Esophagus muscularis mucosa (tissue), 4 donors: ENCODE results near the gene INSIG1.

Source experiments
- EP300 ChIP-seq: sonication (generic); formaldehyde crosslinking; IDR thresholded peaks from one replicate; pipeline ENCODE4 v1.6.1; 2017; ENCODE audit warnings: antibody characterized with exemption
- POLR2AphosphoS5 ChIP-seq, 2 donors: sonication (generic); formaldehyde crosslinking; IDR thresholded peaks; one replicate each; pipeline ENCODE4 v1.6.1; 2017; ENCODE audit warnings: antibody characterized with exemption in 2 of 2
- TF ChIP-seq, protein P1 (sequence below), 3 experiments: fragments of 200-600 bp in 2 of 3; fragments of 450-650 bp in 1 of 3; sonication (generic) in 2 of 3; IDR thresholded peaks; one replicate each; pipeline ENCODE4 v1.5.1; 2017 to 2019; ENCODE audit warnings: antibody characterized with exemption in 3 of 3, mild to moderate bottlenecking in 2 of 3, moderate library complexity in 1 of 3

DNA sequence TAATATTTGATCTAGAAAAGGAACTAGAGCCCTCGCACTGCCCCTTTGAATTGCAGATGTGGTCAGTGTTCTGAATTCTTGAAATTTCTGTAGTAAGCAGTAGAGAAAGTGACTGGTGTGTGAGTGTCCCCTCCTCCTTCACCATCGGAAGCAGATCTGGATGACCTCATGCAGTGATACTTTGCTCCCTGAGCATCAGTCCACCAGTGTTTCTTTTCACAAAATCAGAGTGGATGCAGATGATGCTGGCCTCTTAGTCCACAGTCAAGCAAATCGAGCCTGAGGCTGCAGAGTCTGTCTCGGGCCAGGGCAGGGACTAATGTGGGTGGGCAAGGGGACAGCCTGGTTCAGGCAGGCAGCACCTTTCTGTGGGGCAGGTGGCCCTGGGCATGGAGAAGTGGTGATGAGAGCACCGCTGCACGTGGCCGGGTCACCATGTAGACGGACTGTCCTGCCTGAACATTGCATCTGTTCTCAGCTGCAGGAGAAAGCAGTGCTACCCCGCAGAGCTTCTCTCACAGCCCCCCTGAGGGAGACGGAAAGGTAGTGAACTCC, 5.4 kb downstream of the INSIG1 start:
- TF ChIP-seq, protein P1, sequence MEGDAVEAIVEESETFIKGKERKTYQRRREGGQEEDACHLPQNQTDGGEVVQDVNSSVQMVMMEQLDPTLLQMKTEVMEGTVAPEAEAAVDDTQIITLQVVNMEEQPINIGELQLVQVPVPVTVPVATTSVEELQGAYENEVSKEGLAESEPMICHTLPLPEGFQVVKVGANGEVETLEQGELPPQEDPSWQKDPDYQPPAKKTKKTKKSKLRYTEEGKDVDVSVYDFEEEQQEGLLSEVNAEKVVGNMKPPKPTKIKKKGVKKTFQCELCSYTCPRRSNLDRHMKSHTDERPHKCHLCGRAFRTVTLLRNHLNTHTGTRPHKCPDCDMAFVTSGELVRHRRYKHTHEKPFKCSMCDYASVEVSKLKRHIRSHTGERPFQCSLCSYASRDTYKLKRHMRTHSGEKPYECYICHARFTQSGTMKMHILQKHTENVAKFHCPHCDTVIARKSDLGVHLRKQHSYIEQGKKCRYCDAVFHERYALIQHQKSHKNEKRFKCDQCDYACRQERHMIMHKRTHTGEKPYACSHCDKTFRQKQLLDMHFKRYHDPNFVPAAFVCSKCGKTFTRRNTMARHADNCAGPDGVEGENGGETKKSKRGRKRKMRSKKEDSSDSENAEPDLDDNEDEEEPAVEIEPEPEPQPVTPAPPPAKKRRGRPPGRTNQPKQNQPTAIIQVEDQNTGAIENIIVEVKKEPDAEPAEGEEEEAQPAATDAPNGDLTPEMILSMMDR (IDR thresholded peaks at IDR 0.05) = no peak
- TF ChIP-seq POLR2AphosphoS5 (IDR thresholded peaks at IDR 0.05) (no peak), EP300 (no peak)
